Spleen (tissue), 7 donors: Measurements from ENCODE around the gene PTPRN2.

ENCODE experiments used
- CTCF ChIP-seq, 11 experiments: fragments of 200-600 bp in 7 of 11; fragments of 450-650 bp in 4 of 11; sonication (generic) in 4 of 11; IDR thresholded peaks in 8 of 11; conservative IDR thresholded peaks in 3 of 11; 1 replicate in 7 of 11; 2 replicates in 4 of 11; pipeline versions ENCODE4 v1.4.0 to v1.8.0; 2016 to 2021; ENCODE audit warnings: antibody characterized with exemption in 11 of 11, inconsistent platforms in 4 of 11, mild to moderate bottlenecking in 1 of 11
- POLR2A ChIP-seq, 3 donors: fragments of 450-650 bp; IDR thresholded peaks; one replicate each; pipeline ENCODE4 v1.5.1; 2017; ENCODE audit warnings: antibody characterized with exemption in 3 of 3, mild to moderate bottlenecking in 1 of 3
- POLR2AphosphoS5 ChIP-seq, 3 donors: sonication (generic); formaldehyde crosslinking; IDR thresholded peaks; one replicate each; pipeline ENCODE4 v1.5.1; 2017; ENCODE audit warnings: antibody characterized with exemption in 3 of 3
- donor health status: DM: no; HTN: no; CAD: no; lungs with moderate emphysema.
- donor health status: DM: no; HTN: no; CAD: no.
- donor health status: DM: no; HTN: no; CAD: no.

GRCh38 chr7:157975401-157976372, 611.9 kb downstream of the PTPRN2 start:
- no peak for TF ChIP-seq CTCF (IDR thresholded peaks at IDR 0.05 in 8 of 11, conservative IDR thresholded peaks at IDR 0.05 in 3 of 11)
- TF ChIP-seq POLR2AphosphoS5 (IDR thresholded peaks at IDR 0.05), result no peak
- no peak for TF ChIP-seq POLR2A (IDR thresholded peaks at IDR 0.05)
